Activated CD4-positive, alpha-beta T cell treated with anti-CD3 and anti-CD28 coated beads for 48 hours (primary cell): ENCODE data around the gene ZNF346.
A peak's percentile ranks its signal among the peaks of the same experiment; 100 is the strongest.

Experiments used
- DNase-seq: peaks from one replicate; pipeline ENCODE4 v3.0.0-alpha.2; 2020

The ZNF346 gene

GRCh38 chr5:177095088-177095669 is 72.7 kb downstream of the ZNF346 start:
- no peak for DNase-seq

- no peak for DNase-seq
Measured at GRCh38 chr5:177096162-177097015, 73.9 kb downstream of the ZNF346 start.

GRCh38 chr5:177097016-177097985 is 74.8 kb downstream of the ZNF346 start:
- no peak for DNase-seq

DNA sequence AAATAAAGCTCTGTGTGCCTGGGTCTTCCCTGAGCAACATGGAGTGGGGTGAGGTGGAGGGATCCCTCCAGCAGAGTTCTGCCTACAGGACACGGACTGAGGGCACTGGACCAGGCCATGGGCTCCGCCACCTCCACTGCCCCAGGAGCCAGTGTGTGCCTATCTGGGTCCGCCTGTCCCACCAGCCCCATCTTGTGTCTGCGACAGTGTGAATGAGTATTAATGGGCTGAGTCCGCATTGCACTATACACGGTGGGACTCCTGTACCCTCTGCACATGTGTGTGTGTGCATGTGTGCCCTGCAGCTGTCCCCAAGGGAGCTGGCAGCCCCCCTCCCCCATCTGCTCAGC is 75.6 kb downstream of the ZNF346 start:
- no peak for DNase-seq

GRCh38 chr5:177098470-177099141 is 76.1 kb downstream of the ZNF346 start:
- no peak for DNase-seq

- DNase-seq, result no peak
Measured at GRCh38 chr5:177099422-177100093, 77.1 kb downstream of the ZNF346 start.

GRCh38 chr5:177100714-177101121 is 78.2 kb downstream of the ZNF346 start:
- no peak for DNase-seq

- no peak for DNase-seq
Measured at GRCh38 chr5:177103523-177104253, 81.2 kb downstream of the ZNF346 start.

DNA sequence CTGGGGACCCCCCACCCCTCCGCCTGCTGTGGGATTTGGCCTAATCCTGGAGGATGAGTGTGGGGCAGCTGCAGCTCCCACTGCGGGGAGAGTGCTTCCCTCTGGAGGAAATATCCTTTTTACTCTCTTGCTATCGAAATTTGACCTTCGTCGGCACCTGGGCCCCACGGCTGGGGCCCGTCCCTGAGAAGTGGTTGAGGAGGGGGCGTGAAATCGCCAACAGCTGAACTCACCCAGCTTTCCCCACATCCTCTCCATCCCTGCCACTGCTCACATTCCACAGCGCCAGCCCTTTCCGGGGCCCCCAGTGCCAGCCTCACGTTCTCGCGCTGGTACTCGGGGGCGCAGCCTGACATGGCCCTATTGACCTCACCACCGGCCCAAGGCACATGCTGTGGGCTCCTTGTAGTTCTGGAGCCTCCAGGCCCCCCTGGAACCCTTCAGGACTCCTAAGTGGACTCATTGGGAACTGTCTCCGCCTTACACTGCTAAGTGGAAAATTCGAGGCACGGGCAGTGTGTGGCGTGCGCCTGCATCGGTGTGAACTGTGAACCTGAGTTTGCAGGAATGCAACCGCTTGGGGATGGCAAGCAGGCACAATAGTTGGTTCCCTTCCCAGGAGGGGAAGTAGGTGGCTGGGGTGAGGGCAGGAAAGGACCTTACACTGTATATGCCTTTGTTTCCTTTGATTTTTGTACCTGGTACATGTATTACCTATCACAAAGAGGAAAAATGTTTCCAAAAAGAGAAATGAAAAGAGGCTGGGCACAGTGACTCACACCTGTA is 83.4 kb downstream of the ZNF346 start:
- no peak for DNase-seq

GRCh38 chr5:177107159-177107558 is 84.7 kb downstream of the ZNF346 start:
- DNase-seq, result no peak

DNA sequence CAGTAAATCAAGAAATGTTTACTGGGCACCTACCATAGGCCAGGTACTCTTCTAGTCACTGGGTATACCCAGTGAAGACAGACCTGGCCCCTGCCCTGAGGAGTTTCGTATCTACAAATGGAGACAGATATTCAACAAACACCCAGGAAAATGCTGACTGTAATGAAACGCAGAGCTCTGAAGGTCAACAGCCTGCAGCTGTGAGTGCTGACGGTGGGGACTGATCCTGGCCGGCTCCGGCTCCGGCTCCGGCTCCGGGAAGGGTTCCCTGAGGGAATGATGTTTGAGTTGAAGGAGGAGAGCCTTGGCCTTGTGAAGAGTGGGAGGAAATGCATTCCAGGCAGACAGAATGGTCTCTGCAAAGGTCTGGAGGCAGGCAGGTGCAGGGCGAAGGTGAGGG is 87.3 kb downstream of the ZNF346 start:
- DNase-seq, result no peak

- peak; percentile 77 for DNase-seq
Measured at GRCh38 chr5:177111720-177112394, 89.4 kb downstream of the ZNF346 start.

GRCh38 chr5:177112589-177113220 is 90.2 kb downstream of the ZNF346 start:
- DNase-seq, result no peak

DNA sequence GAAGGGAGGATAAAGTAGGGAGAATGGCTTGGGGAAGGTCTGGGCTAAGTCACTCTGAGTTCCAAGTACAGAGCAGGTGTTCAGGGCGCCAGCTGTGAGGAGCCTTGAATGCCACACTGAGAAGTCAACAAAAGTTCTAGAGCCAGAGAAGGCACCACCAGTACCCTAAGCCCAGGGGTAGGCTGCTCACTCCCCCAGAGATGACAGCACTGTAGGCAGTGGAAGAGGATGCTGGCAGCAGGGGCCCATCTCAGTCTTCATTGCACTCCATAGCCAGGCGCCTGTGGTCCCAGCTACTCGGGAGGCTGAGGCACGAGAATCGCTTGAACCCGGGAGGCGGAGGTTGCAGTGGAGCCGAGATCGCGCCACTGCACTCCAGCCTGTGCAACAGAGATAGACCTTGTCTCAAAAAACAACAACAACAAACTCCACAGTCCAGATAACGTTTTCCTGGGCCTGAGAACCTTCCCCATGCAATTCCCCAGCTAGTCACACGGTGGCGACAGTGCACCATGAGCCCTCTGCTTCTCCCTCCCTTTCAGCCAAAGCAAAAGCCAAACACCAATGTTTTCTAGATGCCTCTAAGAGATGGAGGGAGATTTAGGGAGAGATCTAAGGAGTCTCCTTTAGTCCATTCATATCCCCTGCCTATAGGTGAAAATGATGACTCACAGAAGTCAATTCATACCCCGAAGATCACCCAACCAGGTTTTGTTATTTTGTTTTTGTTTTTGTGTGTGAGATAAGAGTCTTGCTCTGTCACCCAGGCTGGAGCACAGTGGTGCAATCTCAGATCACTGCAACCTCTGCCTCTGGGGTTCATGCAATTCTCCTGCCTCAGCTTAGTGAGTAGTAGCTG is 91.3 kb downstream of the ZNF346 start:
- DNase-seq, result peak; percentile 86

GRCh38 chr5:177116631-177117373 is 94.3 kb downstream of the ZNF346 start:
- peak; percentile 93 for DNase-seq

GRCh38 chr5:177117441-177118045 is 95.0 kb downstream of the ZNF346 start:
- no peak for DNase-seq

DNA sequence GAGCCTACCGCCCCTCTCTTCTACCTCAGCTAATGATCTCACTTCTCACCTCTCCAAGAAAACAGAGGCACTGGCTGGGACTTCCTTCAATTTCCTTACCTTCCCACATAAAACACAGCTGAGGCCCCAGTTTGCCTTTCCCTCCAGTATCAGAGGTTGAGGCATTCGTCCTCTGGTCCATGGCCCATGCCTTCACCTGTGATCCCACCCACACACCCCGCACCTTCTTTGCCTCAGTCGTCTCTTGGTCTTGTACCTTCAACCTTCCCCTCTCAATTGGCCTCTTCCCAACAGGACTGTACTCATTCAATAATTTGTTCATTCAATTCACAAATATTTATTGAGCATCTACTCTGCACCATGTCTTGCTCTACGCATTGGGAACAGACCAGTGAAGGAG is 100.1 kb downstream of the ZNF346 start:
- DNase-seq, result no peak
